Gastrocnemius medialis (tissue), 4 donors: ENCODE results near the gene RPL13A. TPM values are rescaled to one million over a fixed set of nuclear protein-coding genes. Genes with fewer than 3 reads are reported as not detected.

ENCODE experiments used
- ATAC-seq, 2 donors: fragments of 150-250 bp; one replicate each; pipeline ENCODE4 v1.9.1; 2016
- DNase-seq, 2 donors: peaks; one replicate each; pipeline ENCODE4 v3.0.0-alpha.2; 2019
- H3K27ac ChIP-seq, 4 donors: fragments of 200-600 bp; sonication (generic); 1 replicate in 1 of 4; 2 replicates in 3 of 4; pipeline ENCODE4 v1.5.1; 2016 to 2018; ENCODE audit warnings: mild to moderate bottlenecking in 2 of 4, moderate library complexity in 1 of 4
- H3K27me3 ChIP-seq, 3 donors: fragments of 200-600 bp; sonication (generic) in 2 of 3; 1 replicate in 1 of 3; 2 replicates in 2 of 3; pipeline versions ENCODE4 v1.5.1 to v1.6.0; 2016 to 2019; ENCODE audit warnings: mild to moderate bottlenecking in 1 of 3, moderate library complexity in 1 of 3
- H3K36me3 ChIP-seq, 2 donors: fragments of 200-600 bp; sonication (generic) in 1 of 2; one replicate each; pipeline ENCODE4 v1.5.1; 2017 to 2018
- H3K4me1 ChIP-seq, 2 donors: fragments of 200-600 bp; sonication (generic) in 1 of 2; one replicate each; pipeline ENCODE4 v1.5.1; 2016 to 2017; ENCODE audit warnings: mild to moderate bottlenecking in 2 of 2
- H3K4me3 ChIP-seq, 4 donors: fragments of 200-600 bp; sonication (generic) in 3 of 4; 1 replicate in 1 of 4; 2 replicates in 3 of 4; pipeline ENCODE4 v1.5.1; 2016 to 2019; ENCODE audit warnings: mild to moderate bottlenecking in 2 of 4
- H3K9me3 ChIP-seq, 3 donors: fragments of 200-600 bp; sonication (generic) in 2 of 3; 1 replicate in 1 of 3; 2 replicates in 2 of 3; pipeline ENCODE4 v1.5.1; 2016 to 2019
- CTCF ChIP-seq, 5 experiments: fragments of 450-650 bp in 3 of 5; fragments of 200-600 bp in 2 of 5; sonication (generic) in 2 of 5; IDR thresholded peaks in 4 of 5; conservative IDR thresholded peaks in 1 of 5; 1 replicate in 4 of 5; 2 replicates in 1 of 5; pipeline ENCODE4 v1.5.1; 2016 to 2019; ENCODE audit warnings: antibody characterized with exemption in 5 of 5, mild to moderate bottlenecking in 3 of 5, moderate library complexity in 3 of 5
- POLR2A ChIP-seq, 2 donors: fragments of 450-650 bp; IDR thresholded peaks; one replicate each; pipeline ENCODE4 v1.6.1; 2017; ENCODE audit warnings: antibody characterized with exemption in 2 of 2, mild to moderate bottlenecking in 2 of 2, moderate library complexity in 2 of 2
- in situ Hi-C, 4 donors: fragments of 200-750 bp; cut with MboI; loops; one replicate each; pipeline versions ENCODE4 v1.15.0 to v1.8.0; 2017; ENCODE audit warnings: low sequenced_read_pairs in 4 of 4
- intact Hi-C: fragments of 100-400 bp; cut with DNase I; formaldehyde crosslinking; loops from one replicate; pipeline ENCODE4 v1.15.1; 2023; ENCODE audit warnings: low total_unique reads
- microRNA counts, 2 donors: library from miRNA; unstranded; fragments of <30 nt; microRNA quantifications; one replicate each; lab custom pipeline; 2016
- microRNA-seq, 2 donors: library from miRNA; unstranded; fragments of <30 nt; microRNA quantifications; one replicate each; pipeline ENCODE4, GENCODE V29; 2016; ENCODE audit warnings: borderline replicate concordance in 2 of 2
- total RNA-seq, 4 donors: library from RNA; depleted of rRNA; stranded (reverse); fragments of >200 nt; gene quantifications; one replicate each; pipeline versions ENCODE4 v1.1.0 to v1.2.3, GENCODE V29; 2016

RPL13A gene
- total RNA-seq, 4 donors from 2014 or later: 1,565 to 2,260 (median 1,899) TPM

GRCh38 chr19:49539192-49539952 is 52.0 kb downstream of the RPL13A start:
- no peak for DNase-seq
- peaks cover 2% of the 10 kb centered on the region in 2 donors for H3K4me1 ChIP-seq
- H3K36me3 ChIP-seq: no peaks in the 10 kb centered on the region
- TF ChIP-seq CTCF (IDR thresholded peaks at IDR 0.05 in 4 of 5, conservative IDR thresholded peaks at IDR 0.05 in 1 of 5): no peak
- TF ChIP-seq POLR2A (IDR thresholded peaks at IDR 0.05): no peak
- intact Hi-C loops (no loop called here), in situ Hi-C loops (loop anchor here in 1 of 4 donors (25.0 kb wide), 1 partner anchor 152 kb away; the partner anchor contains the start of gene KASH5)
- H3K27ac ChIP-seq: no peak overlapping the region
- no peaks in the 10 kb centered on the region for H3K27me3 ChIP-seq
- no peak overlapping the region for H3K4me3 ChIP-seq
- ATAC-seq: no peak
- H3K9me3 ChIP-seq: no peaks in the 10 kb centered on the region

MicroRNA genes within 50 kb of the gene (microRNA counts, 767-probe panel; counts per million panel counts)
- microRNA hsa-miR-150-5p (lab: Ali Mortazavi, UCI): 12,131 to 12,267 counts per million in 2 donors

Small RNA genes within 50 kb of the gene (microRNA-seq; reads per million reads assigned to microRNA genes)
- gene MIR150: 786 to 851 reads per million in 2 donors

Other genes starting within 250 kb of the RPL13A start
- 1 to 10 TPM in 1 of 4 donors, under 1 TPM in 2, not detected in 1; 0.13 to 4.3 (median 0.36) TPM for gene SLC6A16, start 162.4 kb upstream of the RPL13A start, total RNA-seq
- gene CD37, start 152.2 kb upstream of the RPL13A start, total RNA-seq: 1 to 10 TPM; 1.6 to 8.5 (median 2.3) TPM
- 10 to 100 TPM in 2 of 4 donors, 1 to 10 TPM in 2; 6.1 to 12.6 (median 9.5) TPM for gene TEAD2, start 125.2 kb upstream of the RPL13A start, total RNA-seq
- gene DKKL1, start 123.7 kb upstream of the RPL13A start, total RNA-seq: not detected
- not detected for gene KASH5, start 99.4 kb upstream of the RPL13A start, total RNA-seq
- gene PTH2, start 64.2 kb upstream of the RPL13A start, total RNA-seq: not detected
- gene GFY, start 62.2 kb upstream of the RPL13A start, total RNA-seq: not detected
- gene SLC17A7, start 46.1 kb upstream of the RPL13A start, total RNA-seq: 1 to 10 TPM in 1 of 4 donors, under 1 TPM in 3; 0.24 to 1.6 (median 0.33) TPM
- gene PIH1D1, start 35.8 kb upstream of the RPL13A start, total RNA-seq: 100 to 1,000 TPM in 1 of 4 donors, 10 to 100 TPM in 3; 41.9 to 107 (median 79.0) TPM
- gene ALDH16A1, start 34.4 kb upstream of the RPL13A start, total RNA-seq: 10 to 100 TPM in 2 of 4 donors, 1 to 10 TPM in 2; 8.0 to 12.6 (median 9.9) TPM
- 1 to 10 TPM in 3 of 4 donors, under 1 TPM in 1; 0.91 to 2.7 (median 1.2) TPM for gene FLT3LG, start 13.4 kb upstream of the RPL13A start, total RNA-seq
- gene RPS11, start 8.8 kb downstream of the RPL13A start, total RNA-seq: 1,000 to 10,000 TPM; 2,509 to 3,015 (median 2,721) TPM
- gene FCGRT, start 25.1 kb downstream of the RPL13A start, total RNA-seq: 10 to 100 TPM; 54.8 to 68.2 (median 59.7) TPM
- 10 to 100 TPM in 2 of 4 donors, 1 to 10 TPM in 2; 1.2 to 11.7 (median 7.6) TPM for gene RCN3, start 40.4 kb downstream of the RPL13A start, total RNA-seq
- 10 to 100 TPM; 62.4 to 92.8 (median 78.9) TPM for gene NOSIP, start 92.9 kb downstream of the RPL13A start, total RNA-seq
- gene PRRG2, start 93.7 kb downstream of the RPL13A start, total RNA-seq: 1 to 10 TPM in 3 of 4 donors, not detected in 1; 1.4 to 4.6 (median 3.8) TPM
- 1 to 10 TPM; 3.4 to 7.7 (median 3.8) TPM for gene PRR12, start 103.6 kb downstream of the RPL13A start, total RNA-seq
- gene RRAS, start 152.5 kb downstream of the RPL13A start, total RNA-seq: 10 to 100 TPM; 12.4 to 26.2 (median 24.2) TPM
- 10 to 100 TPM; 13.7 to 36.1 (median 32.9) TPM for gene SCAF1, start 154.6 kb downstream of the RPL13A start, total RNA-seq
- 10 to 100 TPM; 11.0 to 18.6 (median 13.7) TPM for gene IRF3, start 178.2 kb downstream of the RPL13A start, total RNA-seq
- gene BCL2L12, start 178.3 kb downstream of the RPL13A start, total RNA-seq: 10 to 100 TPM; 10.7 to 12.9 (median 11.8) TPM
- 100 to 1,000 TPM; 190 to 242 (median 229) TPM for gene PRMT1, start 189.7 kb downstream of the RPL13A start, total RNA-seq
- gene ADM5, start 202.0 kb downstream of the RPL13A start, total RNA-seq: 1 to 10 TPM in 3 of 4 donors, not detected in 1; 1.0 to 2.1 (median 1.4) TPM
- under 1 TPM in 3 of 4 donors, not detected in 1; 0.26 to 0.97 (median 0.73) TPM for gene CPT1C, start 203.5 kb downstream of the RPL13A start, total RNA-seq